Mesenchymal stem cell (in vitro differentiated cells and primary cell): ENCODE data around the gene GSTA5.
"Not testable (repeated sequence)": the region's sequence is repeated elsewhere in the genome, so short reads cannot be mapped to it uniquely, and the experiment has no call there.

Experiments
- DNase-seq: peaks from one replicate; pipeline ENCODE4 v3.0.0-alpha.2; 2013
- H2AFZ ChIP-seq: one replicate; pipeline ENCODE4 v1.6.1; 2013; ENCODE audit warnings: low read depth, mild to moderate bottlenecking, control low read depth, inconsistent platforms, low read length, moderate library complexity
- H2AK5ac ChIP-seq: 2 replicates; pipeline ENCODE4 v1.6.1; 2013; ENCODE audit warnings: low read length, moderate library complexity, mild to moderate bottlenecking, inconsistent platforms; ENCODE audit not compliant: severe bottlenecking
- H2BK120ac ChIP-seq: one replicate; pipeline ENCODE4 v1.6.1; 2013; ENCODE audit warnings: low read depth, mild to moderate bottlenecking, inconsistent platforms, low read length, moderate library complexity
- H2BK12ac ChIP-seq, 2 experiments: one replicate each; pipeline ENCODE4 v1.6.1; 2013; ENCODE audit warnings: inconsistent platforms in 2 of 2, low read length in 2 of 2, mild to moderate bottlenecking in 2 of 2, moderate library complexity in 2 of 2, control low read depth in 1 of 2
- H2BK15ac ChIP-seq: one replicate; pipeline ENCODE4 v1.6.1; 2013; ENCODE audit warnings: mild to moderate bottlenecking, low read depth, inconsistent platforms; ENCODE audit not compliant: poor library complexity, severe bottlenecking
- H2BK5ac ChIP-seq: 2 replicates; pipeline ENCODE4 v1.6.1; 2013; ENCODE audit warnings: low read depth, mild to moderate bottlenecking, low read length, control low read depth, inconsistent platforms; ENCODE audit not compliant: poor library complexity, severe bottlenecking
- H3K14ac ChIP-seq, 2 experiments: one replicate each; pipeline ENCODE4 v1.6.1; 2013; ENCODE audit warnings: inconsistent platforms in 2 of 2, low read length in 2 of 2, control low read depth in 1 of 2, mild to moderate bottlenecking in 1 of 2, moderate library complexity in 1 of 2
- H3K18ac ChIP-seq, 2 experiments: one replicate each; pipeline ENCODE4 v1.6.1; 2013; ENCODE audit warnings: inconsistent platforms in 2 of 2, low read length in 2 of 2, control low read depth in 1 of 2, low read depth in 1 of 2, mild to moderate bottlenecking in 1 of 2
- H3K23ac ChIP-seq, 2 experiments: one replicate each; pipeline ENCODE4 v1.6.1; 2013; ENCODE audit warnings: inconsistent platforms in 2 of 2, low read length in 2 of 2, mild to moderate bottlenecking in 2 of 2, moderate library complexity in 2 of 2, control low read depth in 1 of 2
- H3K27ac ChIP-seq: 2 replicates; pipeline ENCODE4 v1.5.1; 2013; ENCODE audit warnings: mild to moderate bottlenecking, moderate library complexity, low read length, control low read depth, inconsistent platforms; ENCODE audit not compliant: poor library complexity, severe bottlenecking
- H3K27me3 ChIP-seq, 2 experiments: 2 replicates each; pipeline versions ENCODE4 v1.6.1 to v1.7.0; 2013; ENCODE audit warnings: low read length in 2 of 2, mild to moderate bottlenecking in 2 of 2, moderate library complexity in 2 of 2, control low read depth in 1 of 2, inconsistent platforms in 1 of 2; ENCODE audit not compliant: control insufficient read depth in 1 of 2, insufficient read depth in 1 of 2
- H3K36me3 ChIP-seq, 2 experiments: 2 replicates each; pipeline versions ENCODE4 v1.6.1 to v1.7.0; 2013; ENCODE audit warnings: low read length in 2 of 2, control low read depth in 1 of 2, inconsistent platforms in 1 of 2, low read depth in 1 of 2, mild to moderate bottlenecking in 1 of 2; ENCODE audit not compliant: insufficient read depth in 2 of 2, control insufficient read depth in 1 of 2
- H3K4ac ChIP-seq, 2 experiments: one replicate each; pipeline ENCODE4 v1.6.1; 2013; ENCODE audit warnings: inconsistent platforms in 2 of 2, low read length in 2 of 2, mild to moderate bottlenecking in 2 of 2, moderate library complexity in 2 of 2, control low read depth in 1 of 2, low read depth in 1 of 2
- H3K4me1 ChIP-seq: 2 replicates; pipeline ENCODE4 v1.6.1; 2013; ENCODE audit warnings: low read depth, low read length, control low read depth; ENCODE audit not compliant: control insufficient read depth, insufficient read depth
- H3K4me2 ChIP-seq: 2 replicates; pipeline ENCODE4 v1.6.1; 2013; ENCODE audit warnings: low read length, mild to moderate bottlenecking, inconsistent platforms; ENCODE audit not compliant: poor library complexity, severe bottlenecking
- H3K4me3 ChIP-seq, 2 experiments: 2 replicates each; pipeline versions ENCODE4 v1.5.1 to v1.7.0; 2013; ENCODE audit warnings: low read length in 2 of 2, mild to moderate bottlenecking in 2 of 2, control low read depth in 1 of 2, low read depth in 1 of 2; ENCODE audit not compliant: insufficient read depth in 1 of 2
- H3K79me1 ChIP-seq: replicated peaks from 2 replicates; pipeline ENCODE4 v1.6.1; 2013; ENCODE audit warnings: mild to moderate bottlenecking, control low read depth, low read length, inconsistent platforms; ENCODE audit not compliant: poor library complexity, severe bottlenecking
- H3K9ac ChIP-seq: 2 replicates; pipeline ENCODE4 v1.7.0; 2013; ENCODE audit warnings: mild to moderate bottlenecking, low read length, moderate library complexity
- H3K9me3 ChIP-seq: 2 replicates; pipeline ENCODE4 v1.7.0; 2013; ENCODE audit warnings: mild to moderate bottlenecking, low read length; ENCODE audit not compliant: control insufficient read depth
- H4K8ac ChIP-seq: one replicate; pipeline ENCODE4 v1.6.1; 2013; ENCODE audit warnings: inconsistent platforms, mild to moderate bottlenecking, low read length, moderate library complexity
- H4K91ac ChIP-seq: one replicate; pipeline ENCODE4 v1.6.1; 2013; ENCODE audit warnings: mild to moderate bottlenecking, low read length, inconsistent platforms
- WGBS: methylation state at CpG from one replicate; pipeline ENCODE4 v1.1.7; 2013; ENCODE audit warnings: mixed read lengths; 5-methylcytosine and 5-hydroxymethylcytosine counted together

The GSTA5 gene

DNA sequence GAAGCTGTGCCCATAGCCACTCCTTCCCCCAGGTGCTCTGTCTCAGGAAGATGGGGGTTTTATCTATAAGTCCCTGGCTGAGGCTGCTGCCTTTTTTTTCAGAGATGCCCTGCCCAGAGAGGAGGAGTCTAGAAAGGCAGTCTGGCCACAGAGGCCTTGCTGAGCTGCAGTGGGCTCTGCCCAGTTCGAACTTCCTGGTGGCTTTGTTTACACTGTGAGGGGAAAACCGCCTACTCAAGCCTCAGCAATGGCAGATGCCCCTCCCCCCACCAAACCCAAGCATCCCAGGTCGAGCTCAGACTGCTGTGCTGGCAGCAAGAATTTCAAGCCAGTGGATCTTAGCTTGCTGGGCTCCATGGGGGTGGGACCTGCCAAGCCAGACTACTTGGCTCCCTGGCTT, 15.5 kb upstream of the GSTA5 start:
- DNase-seq: peak; percentile 29
- H3K4ac ChIP-seq, H3K27ac ChIP-seq, H3K4me2 ChIP-seq, H3K14ac ChIP-seq, H2BK5ac ChIP-seq, H2AK5ac ChIP-seq, H2BK15ac ChIP-seq, H3K4me1 ChIP-seq, H3K36me3 ChIP-seq, H3K9me3 ChIP-seq, H2BK120ac ChIP-seq, H2BK12ac ChIP-seq, H3K23ac ChIP-seq, H3K79me1 ChIP-seq, H2AFZ ChIP-seq, H3K4me3 ChIP-seq, H4K91ac ChIP-seq, H3K9ac ChIP-seq: not testable (repeated sequence)
- Histone ChIP-seq H4K8ac (peak overlapping the region; percentile 69), H3K18ac (peak overlapping the region in 1 of 2 experiments; percentile 70), H3K27me3 (peaks cover 5 to 39% of the 10 kb centered on the region in 2 experiments)
- WGBS: 3% methylated on average over 3 of the region's 3 CpGs

DNA sequence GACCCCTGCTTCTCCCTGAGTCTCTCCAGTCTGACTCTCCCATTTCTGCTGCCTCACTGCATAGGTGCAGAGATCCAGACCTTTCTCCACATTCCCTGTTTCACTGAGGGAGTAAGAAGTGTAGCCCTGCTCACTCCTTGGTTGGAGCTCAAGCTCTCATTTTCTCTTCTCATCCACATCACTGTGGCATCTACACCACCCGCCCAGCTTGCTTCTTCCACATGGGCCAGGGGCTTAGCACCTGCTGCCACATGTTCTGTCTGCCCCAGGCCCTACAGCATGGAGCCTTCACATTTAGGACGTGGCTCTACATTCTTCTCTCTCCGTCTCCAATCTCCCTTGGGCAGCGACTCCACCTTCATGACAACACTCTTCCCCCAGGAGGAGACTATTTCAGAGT, 8.5 kb upstream of the GSTA5 start:
- H3K9me3 ChIP-seq: peaks cover 15% of the 10 kb centered on the region
- no peak overlapping the region for H2AFZ ChIP-seq
- no peaks in the 10 kb centered on the region for H3K36me3 ChIP-seq
- H3K27ac ChIP-seq: no peak overlapping the region
- H3K18ac ChIP-seq: no peak overlapping the region
- no peak overlapping the region for H2AK5ac ChIP-seq
- no peak overlapping the region for H3K4me2 ChIP-seq
- no peak overlapping the region for H3K14ac ChIP-seq
- peaks cover 0 to 22% of the 10 kb centered on the region in 2 experiments for H3K27me3 ChIP-seq
- no peak overlapping the region for H3K4me3 ChIP-seq
- H3K23ac ChIP-seq: no peak overlapping the region
- no peak overlapping the region for H2BK12ac ChIP-seq
- no peak overlapping the region for H3K9ac ChIP-seq
- no peak overlapping the region for H3K4ac ChIP-seq
- no peak overlapping the region for H2BK15ac ChIP-seq
- DNase-seq: no peak
- no peak overlapping the region for H2BK5ac ChIP-seq
- 74% methylated on average over 4 of the region's 4 CpGs for WGBS
- no peaks in the 10 kb centered on the region for H3K4me1 ChIP-seq
- H4K91ac ChIP-seq: no peak overlapping the region
- no peak overlapping the region for H4K8ac ChIP-seq
- H2BK120ac ChIP-seq: no peak overlapping the region
- H3K79me1 ChIP-seq: no peaks in the 10 kb centered on the region

DNA sequence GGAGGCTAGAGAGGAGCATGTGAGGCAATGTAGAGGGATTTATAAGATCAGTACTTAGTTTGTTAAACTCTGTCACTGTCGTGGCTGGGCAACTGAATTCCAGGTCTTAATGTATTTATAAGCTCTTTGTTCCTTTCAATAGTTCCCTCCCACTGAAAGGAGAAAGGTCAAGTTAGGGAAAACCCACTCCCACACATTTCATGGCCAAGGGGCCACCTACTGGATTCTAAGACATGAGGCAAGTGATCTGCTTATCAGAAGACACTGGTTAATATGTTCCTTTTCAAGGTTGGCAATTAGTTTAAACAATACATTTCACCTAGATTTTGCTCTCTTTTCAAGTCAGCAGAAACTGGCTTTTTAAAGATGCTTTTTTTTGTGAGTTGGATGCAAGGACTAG, 5.4 kb upstream of the GSTA5 start:
- no peak overlapping the region for H3K18ac ChIP-seq
- H3K36me3 ChIP-seq: no peaks in the 10 kb centered on the region
- no peak overlapping the region for H4K91ac ChIP-seq

DNA sequence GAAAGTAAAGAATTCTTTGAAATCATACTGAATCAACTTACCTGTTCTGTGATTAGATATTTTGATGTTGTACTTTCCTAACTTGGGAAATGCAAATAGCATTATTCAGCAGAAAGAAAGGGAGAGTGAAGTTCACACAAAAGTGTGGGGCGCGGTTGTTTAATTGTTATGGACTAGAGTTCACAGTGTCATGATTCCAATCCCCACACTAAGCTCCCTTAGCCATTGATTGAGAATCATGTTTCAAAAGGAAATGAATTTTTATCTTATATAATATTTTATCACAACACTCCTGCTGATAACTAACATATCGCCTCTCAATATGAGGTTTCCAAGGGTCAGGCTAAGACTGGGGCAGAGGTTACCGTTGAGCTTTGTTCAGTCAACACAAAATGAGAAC, 3.0 kb upstream of the GSTA5 start:
- DNase-seq: no peak
- H3K79me1 ChIP-seq: no peaks in the 10 kb centered on the region
- no peaks in the 10 kb centered on the region for H3K36me3 ChIP-seq
- H3K4me2 ChIP-seq: no peak overlapping the region
- peaks cover 10% of the 10 kb centered on the region for H3K9me3 ChIP-seq
- no peak overlapping the region for H4K8ac ChIP-seq
- H2BK15ac ChIP-seq: no peak overlapping the region
- WGBS: 92% methylated on average over 2 of the region's 4 CpGs
- no peak overlapping the region for H2BK5ac ChIP-seq
- no peak overlapping the region for H3K18ac ChIP-seq
- no peak overlapping the region for H3K9ac ChIP-seq
- no peak overlapping the region for H3K27ac ChIP-seq
- peaks cover 0 to 8% of the 10 kb centered on the region in 2 experiments for H3K27me3 ChIP-seq
- no peak overlapping the region for H3K4me3 ChIP-seq
- H2AFZ ChIP-seq: no peak overlapping the region
- peaks cover 2% of the 10 kb centered on the region for H3K4me1 ChIP-seq
- H2BK120ac ChIP-seq: no peak overlapping the region
- H4K91ac ChIP-seq: no peak overlapping the region
- H3K4ac ChIP-seq: no peak overlapping the region
- no peak overlapping the region for H3K14ac ChIP-seq
- H2BK12ac ChIP-seq: no peak overlapping the region
- H2AK5ac ChIP-seq: no peak overlapping the region
- no peak overlapping the region for H3K23ac ChIP-seq

More for the DNA sequence above, 5.4 kb upstream of the GSTA5 start:
- H2AFZ ChIP-seq: no peak overlapping the region
- DNase-seq: no peak
- no peaks in the 10 kb centered on the region for H3K4me1 ChIP-seq
- H3K27ac ChIP-seq: no peak overlapping the region
- peaks cover 15% of the 10 kb centered on the region for H3K9me3 ChIP-seq
- H2BK120ac ChIP-seq: no peak overlapping the region
- H3K79me1 ChIP-seq: no peaks in the 10 kb centered on the region
- no peak overlapping the region for H3K4me3 ChIP-seq
- H2BK12ac ChIP-seq: no peak overlapping the region
- no peak overlapping the region for H4K8ac ChIP-seq
- no peak overlapping the region for H3K9ac ChIP-seq
- H2BK15ac ChIP-seq: no peak overlapping the region
- no CpG with 5 or more reads among the region's 1 CpG for WGBS
- no peak overlapping the region for H3K4me2 ChIP-seq
- H3K4ac ChIP-seq: no peak overlapping the region
- no peak overlapping the region for H2BK5ac ChIP-seq
- H3K14ac ChIP-seq: no peak overlapping the region
- H3K27me3 ChIP-seq: peaks cover 0 to 18% of the 10 kb centered on the region in 2 experiments
- no peak overlapping the region for H2AK5ac ChIP-seq
- H3K23ac ChIP-seq: no peak overlapping the region
